Endothelial cell of umbilical vein (primary cell): Measurements from ENCODE around the gene GAB2. TPM values are rescaled to one million over a fixed set of nuclear protein-coding genes. Genes with fewer than 3 reads are reported as not detected.

Experiments
- BruUV-seq: library from RNA; stranded (reverse); fragments of 400-500 nt; replicated peaks from 2 replicates; lab custom pipeline; 2021; lab: Mats Ljungman, UMichigan
- CTCF ChIA-PET: fragments of 300-600, 350-600 bp; sonication (Branson Sonifier 250); formaldehyde crosslinking; loops from one replicate; lab custom pipeline; 2021; ENCODE audit warnings: antibody characterized with exemption, inconsistent platforms; lab: Charles Lee
- POLR2A ChIA-PET: fragments of 300-600, 350-600 bp; sonication (Branson Sonifier 250); formaldehyde crosslinking; loops from one replicate; lab custom pipeline; 2021; ENCODE audit warnings: antibody characterized with exemption, inconsistent platforms; lab: Charles Lee
- DNase-seq: peaks from one replicate; pipeline ENCODE4 v3.0.0-alpha.2; 2011; ENCODE audit warnings: low read depth, low spot score
- FAIRE-seq: peaks from 2 replicates; lab custom pipeline; 2011; peaks lifted over from hg19 to GRCh38; lab: Jason Lieb, UNC
- H2AFZ ChIP-seq: 2 replicates; pipeline ENCODE4 v1.6.0; 2012; ENCODE audit warnings: low read depth, low read length, control low read depth, inconsistent platforms
- H3K27ac ChIP-seq: 2 replicates; pipeline ENCODE4 v1.5.1; 2011; ENCODE audit warnings: low read depth, mild to moderate bottlenecking, control low read depth, low read length, moderate library complexity; ENCODE audit not compliant: insufficient read depth
- H3K27me3 ChIP-seq, 2 experiments: 2 replicates each; pipeline versions ENCODE4 v1.6.0 to v1.6.1; 2011; ENCODE audit warnings: low read length in 2 of 2, mixed read lengths in 1 of 2; ENCODE audit not compliant: control insufficient read depth in 2 of 2, insufficient read depth in 2 of 2
- H3K36me3 ChIP-seq, 2 experiments: 2 replicates in 1 of 2; 3 replicates in 1 of 2; pipeline ENCODE4 v1.5.1; 2011; ENCODE audit warnings: low read length in 2 of 2, mild to moderate bottlenecking in 1 of 2, moderate library complexity in 1 of 2; ENCODE audit not compliant: control insufficient read depth in 2 of 2, insufficient read depth in 2 of 2; ENCODE audit errors: extremely low read depth in 1 of 2
- H3K4me1 ChIP-seq: 3 replicates; pipeline ENCODE4 v1.5.1; 2011; ENCODE audit warnings: mild to moderate bottlenecking, low read length; ENCODE audit not compliant: control insufficient read depth, insufficient read depth; ENCODE audit errors: extremely low read depth
- H3K4me2 ChIP-seq: 2 replicates; pipeline ENCODE4 v1.6.1; 2011; ENCODE audit warnings: low read length, control low read depth, mixed read lengths; ENCODE audit not compliant: insufficient read depth
- H3K4me3 ChIP-seq, 3 experiments: fragments of 200-600 bp in 1 of 3; sonication (generic), shearing (Covaris generic) in 1 of 3; replicated peaks in 1 of 3; 2 replicates each; pipeline ENCODE4 v1.5.1; 2011 to 2016; ENCODE audit warnings: control low read depth in 3 of 3, low read length in 3 of 3, mild to moderate bottlenecking in 2 of 3, inconsistent platforms in 1 of 3, low read depth in 1 of 3, moderate library complexity in 1 of 3; ENCODE audit not compliant: insufficient read depth in 1 of 3
- H3K79me2 ChIP-seq: 2 replicates; pipeline ENCODE4 v1.6.0; 2012; ENCODE audit warnings: low read length, inconsistent platforms; ENCODE audit not compliant: control insufficient read depth, insufficient read depth
- H3K9ac ChIP-seq: replicated peaks from 2 replicates; pipeline ENCODE3; 2011; ENCODE audit warnings: low read length, control low read depth; ENCODE audit not compliant: insufficient read depth; ENCODE audit errors: extremely low read depth
- H3K9me1 ChIP-seq: replicated peaks from 3 replicates; pipeline ENCODE4 v1.6.0; 2011; ENCODE audit warnings: mild to moderate bottlenecking, low read length; ENCODE audit not compliant: control insufficient read depth, insufficient read depth; ENCODE audit errors: extremely low read depth
- H3K9me3 ChIP-seq: replicated peaks from 2 replicates; pipeline ENCODE4 v1.5.1; 2012; ENCODE audit warnings: low read length, inconsistent platforms; ENCODE audit not compliant: control insufficient read depth, insufficient read depth
- H4K20me1 ChIP-seq: replicated peaks from 2 replicates; pipeline ENCODE3; 2011; ENCODE audit warnings: mild to moderate bottlenecking, low read length; ENCODE audit not compliant: control insufficient read depth, insufficient read depth; ENCODE audit errors: extremely low read depth
- EZH2 ChIP-seq: IDR thresholded peaks from 2 replicates; pipeline ENCODE4 v1.6.1; 2012; ENCODE audit warnings: borderline replicate concordance, low read depth, mild to moderate bottlenecking, moderate library complexity, low read length, inconsistent platforms; ENCODE audit not compliant: severe bottlenecking
- FOS ChIP-seq: IDR thresholded peaks from 2 replicates; pipeline ENCODE4 v1.6.1; 2011; ENCODE audit warnings: mild to moderate bottlenecking, low read length, moderate library complexity, borderline replicate concordance; ENCODE audit not compliant: insufficient read depth
- GATA2 ChIP-seq: IDR thresholded peaks from 2 replicates; pipeline ENCODE4 v1.7.0; 2011; ENCODE audit warnings: low read depth, mild to moderate bottlenecking, moderate library complexity, mixed read lengths, low read length; ENCODE audit not compliant: insufficient read length, insufficient read depth
- JUN ChIP-seq: IDR thresholded peaks from 2 replicates; pipeline ENCODE4 v1.6.1; 2011; ENCODE audit warnings: borderline replicate concordance, low read depth; ENCODE audit not compliant: insufficient read length, insufficient read depth
- MYC ChIP-seq: IDR thresholded peaks from one replicate; pipeline ENCODE4 v1.6.1; 2011; ENCODE audit warnings: mild to moderate bottlenecking, low read depth, low read length
- POLR2A ChIP-seq: IDR thresholded peaks from 2 replicates; pipeline ENCODE4 v1.6.1; 2012; ENCODE audit warnings: low read depth, mild to moderate bottlenecking, control low read depth, low read length
- POLR2AphosphoS5 ChIP-seq: IDR thresholded peaks from 2 replicates; pipeline ENCODE4 v1.6.1; 2012; ENCODE audit warnings: low read depth, mild to moderate bottlenecking, control low read depth, low read length, moderate library complexity; ENCODE audit not compliant: insufficient read depth
- dilution Hi-C: fragments of 300-500 bp; cut with MboI; formaldehyde crosslinking; loops from one replicate; pipeline ENCODE4 v1.15.0; 2019; ENCODE audit warnings: low sequenced_read_pairs; ENCODE audit not compliant: extremely low pct_ligation_motif_present
- intact Hi-C: fragments of 100-400 bp; cut with micrococcal nuclease; formaldehyde crosslinking; loops from one replicate; pipeline ENCODE4 v1.10.0; 2022
- polyA plus RNA-seq, 4 experiments: library from polyadenylated mRNA; depleted of rRNA in 3 of 4; stranded (reverse) in 3 of 4; unstranded in 1 of 4; fragments of >200 nt; gene quantifications; 2 replicates each; pipeline versions ENCODE4 v1.2.1 to v1.2.3, GENCODE V29; 2011 to 2012; ENCODE audit warnings: missing spikeins in 1 of 4
- total RNA-seq: library from RNA; stranded (reverse); gene quantifications from 2 replicates; pipeline ENCODE4 v1.2.3, GENCODE V29; 2021
- TF ChIP-seq, protein P1 (sequence below), 2 donors: IDR thresholded peaks; 1 replicate in 1 of 2; 2 replicates in 1 of 2; pipeline ENCODE4 v1.5.1; 2011; ENCODE audit warnings: low read length in 2 of 2, mild to moderate bottlenecking in 2 of 2, moderate library complexity in 2 of 2, control low read depth in 1 of 2, inconsistent platforms in 1 of 2, low read depth in 1 of 2; ENCODE audit not compliant: insufficient read depth in 1 of 2; ENCODE audit errors: extremely low read depth in 1 of 2
- TF ChIP-seq, protein P2 (sequence below): IDR thresholded peaks from 2 replicates; pipeline ENCODE4 v1.6.1; 2011; ENCODE audit not compliant: insufficient read depth, insufficient read length

The GAB2 gene
- total and polyA plus RNA-seq, 2 donors (not counting 3 experiments of a cell fraction or from before 2014, with no cell fraction given), result 19.6 to 39.6 TPM

DNA sequence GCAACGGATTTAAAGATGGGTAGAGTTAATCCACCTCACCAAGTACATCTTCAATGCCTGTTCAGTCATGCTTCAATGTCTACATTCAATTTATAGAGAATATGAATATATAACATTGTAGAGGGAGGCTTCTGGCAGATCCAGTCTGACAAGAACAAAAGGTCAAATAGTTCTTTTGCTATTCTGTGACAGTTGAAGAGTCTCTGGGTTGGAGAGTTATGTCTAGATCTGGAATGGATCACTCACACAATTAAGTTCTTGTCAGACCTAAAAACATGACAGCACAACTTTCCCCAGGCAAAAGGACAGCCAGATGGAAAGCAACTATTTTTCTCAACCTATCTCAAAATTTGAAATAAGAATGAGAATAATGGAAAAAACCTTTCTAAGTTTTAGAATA, 15.3 kb upstream of the GAB2 start:
- H3K9me1 ChIP-seq, result no peaks in the 10 kb centered on the region
- no peak for TF ChIP-seq JUN
- TF ChIP-seq, protein P1, sequence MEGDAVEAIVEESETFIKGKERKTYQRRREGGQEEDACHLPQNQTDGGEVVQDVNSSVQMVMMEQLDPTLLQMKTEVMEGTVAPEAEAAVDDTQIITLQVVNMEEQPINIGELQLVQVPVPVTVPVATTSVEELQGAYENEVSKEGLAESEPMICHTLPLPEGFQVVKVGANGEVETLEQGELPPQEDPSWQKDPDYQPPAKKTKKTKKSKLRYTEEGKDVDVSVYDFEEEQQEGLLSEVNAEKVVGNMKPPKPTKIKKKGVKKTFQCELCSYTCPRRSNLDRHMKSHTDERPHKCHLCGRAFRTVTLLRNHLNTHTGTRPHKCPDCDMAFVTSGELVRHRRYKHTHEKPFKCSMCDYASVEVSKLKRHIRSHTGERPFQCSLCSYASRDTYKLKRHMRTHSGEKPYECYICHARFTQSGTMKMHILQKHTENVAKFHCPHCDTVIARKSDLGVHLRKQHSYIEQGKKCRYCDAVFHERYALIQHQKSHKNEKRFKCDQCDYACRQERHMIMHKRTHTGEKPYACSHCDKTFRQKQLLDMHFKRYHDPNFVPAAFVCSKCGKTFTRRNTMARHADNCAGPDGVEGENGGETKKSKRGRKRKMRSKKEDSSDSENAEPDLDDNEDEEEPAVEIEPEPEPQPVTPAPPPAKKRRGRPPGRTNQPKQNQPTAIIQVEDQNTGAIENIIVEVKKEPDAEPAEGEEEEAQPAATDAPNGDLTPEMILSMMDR (IDR thresholded peaks at IDR 0.05; ENCODE audit: extremely low read depth in 1 of 2, insufficient read depth in 1 of 2, low read depth in 1 of 2, low read length in 2 of 2), result no peak
- TF ChIP-seq, protein P2, sequence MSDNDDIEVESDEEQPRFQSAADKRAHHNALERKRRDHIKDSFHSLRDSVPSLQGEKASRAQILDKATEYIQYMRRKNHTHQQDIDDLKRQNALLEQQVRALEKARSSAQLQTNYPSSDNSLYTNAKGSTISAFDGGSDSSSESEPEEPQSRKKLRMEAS, result no peak
- no peak for TF ChIP-seq FOS
- TF ChIP-seq MYC, result no peak
- no peak for TF ChIP-seq GATA2
- no peak for TF ChIP-seq EZH2
- no peak for TF ChIP-seq POLR2A
- TF ChIP-seq POLR2AphosphoS5, result no peak
- H4K20me1 ChIP-seq, result no peaks in the 10 kb centered on the region
- BruUV-seq, result no TSS peak
- H3K9me3 ChIP-seq, result no peaks in the 10 kb centered on the region
- dilution Hi-C loops, result no loop called here
- FAIRE-seq (no peak), DNase-seq (no peak)
- no peaks in the 10 kb centered on the region for H3K79me2 ChIP-seq
- H3K27ac ChIP-seq, result no peak overlapping the region
- H3K4me2 ChIP-seq, result no peak overlapping the region
- intact Hi-C loops, result loop anchor here (1.0 kb wide), 2 partner anchors 14 to 205 kb away; no protein-coding TSS in a partner anchor
- H3K4me3 ChIP-seq, result no peak overlapping the region
- H3K36me3 ChIP-seq, result no peaks in the 10 kb centered on the region
- no peak overlapping the region for H2AFZ ChIP-seq
- no peaks in the 10 kb centered on the region for H3K4me1 ChIP-seq
- no peaks in the 10 kb centered on the region for H3K27me3 ChIP-seq
- POLR2A ChIA-PET, result interaction anchor here (0.7 kb wide), 1 partner anchor 12 kb away, joined by 4 read pairs; no protein-coding TSS in a partner anchor
- CTCF ChIA-PET, result interaction anchor here (0.7 to 6.3 kb wide), 17 partner anchors 10 to 356 kb away, joined by 3 to 100 read pairs (median 4); partner anchors contain the start of gene GAB2
- no peak overlapping the region for H3K9ac ChIP-seq
